Peyer's patch (tissue), 4 donors: ENCODE results near the gene PAK2.

Experiments used
- POLR2A ChIP-seq, 2 donors: fragments of 450-650 bp; IDR thresholded peaks; one replicate each; pipeline ENCODE4 v1.5.1; 2017; ENCODE audit warnings: antibody characterized with exemption in 2 of 2, mild to moderate bottlenecking in 2 of 2, moderate library complexity in 2 of 2
- TF ChIP-seq, protein P1 (sequence below), 6 experiments: fragments of 450-650 bp in 4 of 6; fragments of 200-600 bp in 2 of 6; sonication (generic) in 1 of 6; IDR thresholded peaks; one replicate each; pipeline ENCODE4 v1.5.1; 2017 to 2019; ENCODE audit warnings: antibody characterized with exemption in 6 of 6, mild to moderate bottlenecking in 3 of 6, moderate library complexity in 1 of 6

DNA sequence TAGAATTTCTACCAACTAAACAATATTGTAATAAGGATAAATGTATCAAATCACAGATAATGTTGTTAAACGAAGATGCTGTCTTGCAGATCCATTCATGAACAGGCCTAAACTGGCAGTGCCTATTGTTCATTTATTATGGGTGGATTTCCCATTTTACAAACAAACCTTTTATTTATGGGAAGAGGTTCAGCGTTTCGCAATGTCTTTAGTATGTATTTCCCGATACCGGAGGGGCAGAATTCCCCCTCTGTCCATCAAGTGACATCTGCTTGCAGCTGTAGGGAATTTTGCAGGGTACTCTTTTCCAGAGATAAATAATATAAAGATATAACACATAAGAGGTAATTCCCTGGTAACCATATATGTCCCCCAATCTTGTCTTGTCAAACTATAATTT lies 33.3 kb upstream of the PAK2 start:
- no peak for TF ChIP-seq POLR2A (IDR thresholded peaks at IDR 0.05)
- TF ChIP-seq, protein P1, sequence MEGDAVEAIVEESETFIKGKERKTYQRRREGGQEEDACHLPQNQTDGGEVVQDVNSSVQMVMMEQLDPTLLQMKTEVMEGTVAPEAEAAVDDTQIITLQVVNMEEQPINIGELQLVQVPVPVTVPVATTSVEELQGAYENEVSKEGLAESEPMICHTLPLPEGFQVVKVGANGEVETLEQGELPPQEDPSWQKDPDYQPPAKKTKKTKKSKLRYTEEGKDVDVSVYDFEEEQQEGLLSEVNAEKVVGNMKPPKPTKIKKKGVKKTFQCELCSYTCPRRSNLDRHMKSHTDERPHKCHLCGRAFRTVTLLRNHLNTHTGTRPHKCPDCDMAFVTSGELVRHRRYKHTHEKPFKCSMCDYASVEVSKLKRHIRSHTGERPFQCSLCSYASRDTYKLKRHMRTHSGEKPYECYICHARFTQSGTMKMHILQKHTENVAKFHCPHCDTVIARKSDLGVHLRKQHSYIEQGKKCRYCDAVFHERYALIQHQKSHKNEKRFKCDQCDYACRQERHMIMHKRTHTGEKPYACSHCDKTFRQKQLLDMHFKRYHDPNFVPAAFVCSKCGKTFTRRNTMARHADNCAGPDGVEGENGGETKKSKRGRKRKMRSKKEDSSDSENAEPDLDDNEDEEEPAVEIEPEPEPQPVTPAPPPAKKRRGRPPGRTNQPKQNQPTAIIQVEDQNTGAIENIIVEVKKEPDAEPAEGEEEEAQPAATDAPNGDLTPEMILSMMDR (IDR thresholded peaks at IDR 0.05) = no peak
